Neutrophil (primary cell): ENCODE results near the gene LSR.

Experiments
- H3K27ac ChIP-seq: fragments of 200-600 bp; sonication (generic); 2 replicates; pipeline ENCODE4 v1.5.1; 2016; ENCODE audit warnings: mild to moderate bottlenecking, moderate library complexity
- H3K27me3 ChIP-seq: fragments of 200-600 bp; sonication (generic); 2 replicates; pipeline ENCODE4 v1.6.0; 2016; ENCODE audit warnings: mild to moderate bottlenecking
- H3K36me3 ChIP-seq: fragments of 200-600 bp; sonication (generic); 2 replicates; pipeline ENCODE4 v1.5.1; 2017
- H3K4me1 ChIP-seq, 2 experiments: fragments of 200-600 bp in 1 of 2; sonication (generic) in 1 of 2; 1 replicate in 1 of 2; 2 replicates in 1 of 2; pipeline versions ENCODE4 v1.5.1 to v1.6.1; 2013 to 2016; ENCODE audit warnings: low read depth in 1 of 2, low read length in 1 of 2, mild to moderate bottlenecking in 1 of 2, moderate library complexity in 1 of 2; ENCODE audit not compliant: control insufficient read depth in 1 of 2, insufficient read depth in 1 of 2
- H3K4me3 ChIP-seq, 2 experiments: fragments of 200-600 bp in 1 of 2; sonication (generic) in 1 of 2; 1 replicate in 1 of 2; 2 replicates in 1 of 2; pipeline ENCODE4 v1.5.1; 2013 to 2016; ENCODE audit warnings: low read depth in 1 of 2, low read length in 1 of 2, mild to moderate bottlenecking in 1 of 2, moderate library complexity in 1 of 2
- H3K9me3 ChIP-seq: fragments of 200-600 bp; sonication (generic); 2 replicates; pipeline ENCODE4 v1.5.1; 2016
- CTCF ChIP-seq: fragments of 200-600 bp; sonication (generic); IDR thresholded peaks from 2 replicates; pipeline ENCODE4 v1.5.1; 2016; ENCODE audit warnings: antibody characterized with exemption

Gene LSR

DNA sequence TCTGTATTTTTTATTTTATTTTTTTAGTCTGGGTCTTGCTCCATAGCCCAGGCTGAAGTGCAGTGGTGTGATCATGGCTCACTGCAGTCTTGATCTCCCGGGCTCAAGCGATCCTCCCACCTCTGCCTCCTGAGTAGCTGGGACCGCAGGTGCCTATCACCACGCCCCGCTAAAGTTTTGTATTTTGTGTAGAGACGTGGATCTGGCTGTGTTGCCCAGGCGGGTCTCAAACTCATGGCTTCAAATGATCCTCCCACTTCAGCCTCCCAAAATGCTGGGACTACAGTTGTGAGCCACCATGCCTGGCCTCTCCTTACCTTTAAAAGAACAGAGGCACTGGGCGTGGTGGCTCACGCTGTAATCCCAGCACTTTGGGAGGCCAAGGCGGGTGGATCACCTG, 38.9 kb downstream of the LSR start:
- no peak overlapping the region for H3K27ac ChIP-seq
- peaks cover 17% of the 10 kb centered on the region for H3K27me3 ChIP-seq
- no peaks in the 10 kb centered on the region for H3K9me3 ChIP-seq
- H3K4me3 ChIP-seq: no peak overlapping the region
- no peaks in the 10 kb centered on the region for H3K4me1 ChIP-seq
- no peaks in the 10 kb centered on the region for H3K36me3 ChIP-seq
- no peak for TF ChIP-seq CTCF

- H3K4me1 ChIP-seq: no peaks in the 10 kb centered on the region
- H3K4me3 ChIP-seq: no peak overlapping the region
- H3K27ac ChIP-seq: no peak overlapping the region
- peaks cover 10% of the 10 kb centered on the region for H3K27me3 ChIP-seq
- H3K36me3 ChIP-seq: no peaks in the 10 kb centered on the region
- TF ChIP-seq CTCF: no peak
- H3K9me3 ChIP-seq: no peaks in the 10 kb centered on the region
Measured at GRCh38 chr19:35288331-35288730, 39.5 kb downstream of the LSR start.

GRCh38 chr19:35288906-35289305, 40.1 kb downstream of the LSR start:
- H3K4me1 ChIP-seq: no peaks in the 10 kb centered on the region
- H3K36me3 ChIP-seq: no peaks in the 10 kb centered on the region
- TF ChIP-seq CTCF: no peak
- no peak overlapping the region for H3K4me3 ChIP-seq
- H3K27ac ChIP-seq: no peak overlapping the region
- peaks cover 8% of the 10 kb centered on the region for H3K27me3 ChIP-seq
- no peaks in the 10 kb centered on the region for H3K9me3 ChIP-seq

GRCh38 chr19:35290381-35291127, 41.8 kb downstream of the LSR start:
- H3K9me3 ChIP-seq: no peaks in the 10 kb centered on the region
- H3K27me3 ChIP-seq: peaks cover 14% of the 10 kb centered on the region
- no peak overlapping the region for H3K27ac ChIP-seq

GRCh38 chr19:35291259-35291658, 42.5 kb downstream of the LSR start:
- TF ChIP-seq CTCF: no peak
- Histone ChIP-seq H3K27me3 (peaks cover 21% of the 10 kb centered on the region), H3K9me3 (no peaks in the 10 kb centered on the region), H3K27ac (no peak overlapping the region), H3K4me1 (peaks cover 0 to 4% of the 10 kb centered on the region in 2 experiments), H3K4me3 (no peak overlapping the region), H3K36me3 (no peaks in the 10 kb centered on the region)

More at GRCh38 chr19:35290381-35291127, 41.8 kb downstream of the LSR start:
- Histone ChIP-seq H3K36me3 (no peaks in the 10 kb centered on the region), H3K4me1 (no peaks in the 10 kb centered on the region), H3K4me3 (no peak overlapping the region)
- TF ChIP-seq CTCF: no peak
